Measurements from ENCODE around the gene SCYL1.

SCYL1 gene

GRCh38 chr11:65537620-65538231 is 12.8 kb downstream of the SCYL1 start:
- DNase-seq = no peak

- DNase-seq = no peak
Observed at GRCh38 chr11:65538232-65538914, 13.5 kb downstream of the SCYL1 start.

- no peak for DNase-seq
Observed at GRCh38 chr11:65538915-65539743, 14.2 kb downstream of the SCYL1 start.

GRCh38 chr11:65539744-65540289 is 14.9 kb downstream of the SCYL1 start:
- DNase-seq = no peak

GRCh38 chr11:65540290-65541092 is 15.6 kb downstream of the SCYL1 start:
- DNase-seq = peak; percentile 18 to 58

GRCh38 chr11:65541093-65541982 is 16.5 kb downstream of the SCYL1 start:
- DNase-seq = no peak

GRCh38 chr11:65542738-65543390 is 18.0 kb downstream of the SCYL1 start:
- DNase-seq = no peak

GRCh38 chr11:65545853-65546216 is 21.0 kb downstream of the SCYL1 start:
- DNase-seq = no peak

GRCh38 chr11:65546217-65546958 is 21.5 kb downstream of the SCYL1 start:
- DNase-seq = peak in 1 of 2 experiments; percentile 43

- no peak for DNase-seq
Observed at GRCh38 chr11:65547446-65548125, 22.7 kb downstream of the SCYL1 start.

- DNase-seq = no peak
Observed at GRCh38 chr11:65548395-65548794, 23.5 kb downstream of the SCYL1 start.

GRCh38 chr11:65549096-65549495 is 24.2 kb downstream of the SCYL1 start:
- DNase-seq = no peak

- peak in 1 of 2 experiments; percentile 46 for DNase-seq
Observed at GRCh38 chr11:65551572-65552387, 26.9 kb downstream of the SCYL1 start.

- no peak for DNase-seq
Observed at GRCh38 chr11:65552388-65552951, 27.6 kb downstream of the SCYL1 start.

- peak in 1 of 2 experiments; percentile 25 for DNase-seq
Observed at GRCh38 chr11:65553301-65554001, 28.6 kb downstream of the SCYL1 start.

- DNase-seq = no peak
Observed at GRCh38 chr11:65554057-65554818, 29.4 kb downstream of the SCYL1 start.

GRCh38 chr11:65554842-65555430 is 30.1 kb downstream of the SCYL1 start:
- no peak for DNase-seq

Data from NCI-H524 (cell line).